ENCODE data around the gene SUGT1. TPM values are rescaled to one million over a fixed set of nuclear protein-coding genes. Genes with fewer than 3 reads are reported as not detected.
"Not testable (repeated sequence)": the region's sequence is repeated elsewhere in the genome, so short reads cannot be mapped to it uniquely, and the experiment has no call there.

SUGT1 gene
- 10 to 100 TPM; 24.7 to 36.9 (median 30.5) TPM for total RNA-seq
- 10 to 100 TPM; 25.2 to 28.0 (median 27.9) TPM for polyA plus RNA-seq
- long read RNA-seq, donor 1, full-length matches to known transcripts = 7 of 20 reads
- long read RNA-seq, donor 1, partial matches to known transcripts = 5 of 20 reads
- long read RNA-seq, donor 1, other reads (novel, unspliced or antisense) = 8 of 20 reads
- long read RNA-seq, donor 2, partial matches to known transcripts = 0 of 7 reads
- long read RNA-seq, donor 2, other reads (novel, unspliced or antisense) = 5 of 7 reads

DNA sequence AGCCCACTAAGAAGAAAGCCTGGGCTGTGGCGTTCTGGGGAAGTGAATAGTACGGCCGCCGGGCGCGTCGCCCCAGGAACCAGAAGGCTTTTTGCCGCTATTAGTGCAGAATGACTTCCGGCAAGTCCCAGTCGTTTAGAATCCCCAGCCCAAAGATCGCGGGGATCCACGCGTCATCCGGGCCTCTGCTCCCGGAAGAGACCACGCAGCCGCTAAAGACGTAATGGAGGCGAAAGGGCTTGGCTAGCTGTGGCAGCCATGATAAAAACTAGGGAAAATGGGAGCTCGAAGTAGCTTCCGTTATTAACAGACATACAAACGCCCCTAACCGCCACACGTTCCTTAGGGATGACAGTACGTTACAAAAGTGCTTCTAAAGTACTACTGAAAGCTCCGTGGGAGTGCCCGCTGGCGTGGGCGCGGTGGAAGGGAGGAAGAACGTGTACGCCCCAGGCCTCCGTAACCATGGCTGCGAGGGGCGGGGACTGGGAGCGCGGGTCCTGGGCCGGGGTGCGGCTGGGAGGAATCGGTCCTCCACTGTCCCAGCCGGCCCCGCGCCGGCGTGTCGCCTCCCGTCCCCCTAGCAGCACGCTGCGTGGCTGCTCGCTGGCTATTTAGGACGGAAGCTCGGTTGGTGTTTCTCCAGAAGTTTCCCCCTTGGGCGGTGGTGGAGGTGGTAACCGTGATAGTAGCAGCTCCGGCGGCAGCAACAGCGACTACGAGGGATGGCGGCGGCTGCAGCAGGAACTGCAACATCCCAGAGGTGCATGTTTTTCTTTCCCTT, at the start of gene SUGT1:
Gene SUGT1, plus strand, starts transcription at position 641 of the 784 bp plus-strand sequence. Its CDS starts 85 bp downstream, at position 726.
- peaks cover 22 to 63% (median 45%) of the 10 kb centered on the region in 6 donors for H3K4me1 ChIP-seq
- H3K4me3 ChIP-seq = peak within 1 kb of the TSS; percentile 48 to 92 (median 70)
- WGBS, 5 donors = 0 to 1% (median 0%) methylated on average over 51 to 61 of the region's 61 CpGs
- no peaks in the 10 kb centered on the region for H3K9me3 ChIP-seq
- peak; percentile 50 to 86 (median 74) for TF ChIP-seq CTCF (IDR thresholded peaks at IDR 0.05 in 8 of 11, conservative IDR thresholded peaks at IDR 0.05 in 3 of 11)
- peak; percentile 95 to 97 (median 97) for TF ChIP-seq POLR2AphosphoS5 (IDR thresholded peaks at IDR 0.05)
- TF ChIP-seq POLR2A (IDR thresholded peaks at IDR 0.05) = peak in 2 of 3 donors; percentile 20 to 88
- peaks cover 0 to 35% (median 3%) of the 10 kb centered on the region in 6 donors for H3K36me3 ChIP-seq
- DNase-seq = peak; percentile 100
- peak within 1 kb of the TSS; percentile 89 to 98 (median 96) for H3K27ac ChIP-seq
- intact Hi-C loops (cut with DNase I; ENCODE audit: low total_unique reads) = no loop called here
- H3K27me3 ChIP-seq (replicated peaks in 1 of 7) = no peaks in the 10 kb centered on the region

DNA sequence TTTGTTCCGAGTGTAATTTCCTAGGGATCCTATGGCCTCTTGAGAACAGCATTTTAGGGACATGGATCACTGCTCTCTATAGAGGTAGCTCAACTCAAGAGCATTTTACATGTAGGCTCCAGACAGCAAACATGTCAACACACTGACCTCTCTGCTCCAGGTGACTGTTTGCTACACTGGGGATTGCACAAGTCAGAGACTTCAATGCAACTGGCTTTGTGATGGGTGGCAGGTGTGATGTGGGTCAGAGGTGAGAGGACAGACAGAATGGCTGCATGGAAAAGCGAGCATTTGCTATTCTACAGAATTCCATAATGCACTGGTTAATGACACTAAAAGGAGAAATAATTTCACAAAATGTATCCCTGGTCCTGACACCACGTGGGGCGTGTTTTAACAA, 49.3 kb upstream of the SUGT1 start:
- H3K9me3 ChIP-seq; H3K4me3 ChIP-seq; intact Hi-C loops (cut with DNase I; ENCODE audit: low total_unique reads); DNase-seq; H3K36me3 ChIP-seq; H3K27ac ChIP-seq: not testable (repeated sequence)
- 80 to 98% (median 94%) methylated on average over 2 to 4 of the region's 4 CpGs for WGBS, 5 donors
- Histone ChIP-seq H3K4me1 (peaks cover 6 to 23% (median 19%) of the 10 kb centered on the region in 6 donors), H3K27me3 (replicated peaks in 1 of 7) (peaks cover 0 to 21% (median 17%) of the 10 kb centered on the region in 7 donors)

- H3K4me1 ChIP-seq; H3K4me3 ChIP-seq; H3K27me3 ChIP-seq (replicated peaks in 1 of 7); H3K9me3 ChIP-seq; H3K27ac ChIP-seq; intact Hi-C loops (cut with DNase I; ENCODE audit: low total_unique reads); DNase-seq; H3K36me3 ChIP-seq: not testable (repeated sequence)
- 77 to 85% (median 83%) methylated on average over 3 to 6 of the region's 6 CpGs for WGBS, 5 donors
These were observed 46.5 kb upstream of the SUGT1 start for GRCh38 chr13:52606126-52606525.

DNA sequence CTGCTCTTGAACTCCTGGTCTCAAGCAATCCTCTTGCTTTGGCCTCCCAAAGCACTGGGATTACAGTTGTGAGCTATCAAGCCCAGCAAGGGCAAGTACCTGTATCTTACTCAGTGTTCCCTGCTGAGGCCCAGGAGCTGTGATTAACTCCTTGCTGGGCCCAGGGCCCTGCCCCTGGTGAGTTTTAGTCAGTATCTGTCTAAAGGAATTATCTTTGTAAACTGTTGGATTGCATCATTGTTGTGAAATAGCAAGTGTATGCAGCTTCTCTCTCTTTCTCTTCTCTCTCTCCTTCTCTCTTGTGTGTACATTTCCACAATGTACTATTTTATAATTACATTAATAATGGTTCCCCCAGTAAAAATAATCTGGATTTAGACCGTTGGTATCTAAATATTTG, 45.8 kb upstream of the SUGT1 start:
- intact Hi-C loops (cut with DNase I; ENCODE audit: low total_unique reads) = not testable (repeated sequence)
- 44 to 77% (median 57%) methylated on average over 1 of the region's 1 CpG for WGBS, 5 donors

GRCh38 chr13:52608184-52608583, 44.5 kb upstream of the SUGT1 start:
- H3K4me1 ChIP-seq; H3K4me3 ChIP-seq; H3K27ac ChIP-seq; DNase-seq; H3K36me3 ChIP-seq; intact Hi-C loops (cut with DNase I; ENCODE audit: low total_unique reads); H3K9me3 ChIP-seq; H3K27me3 ChIP-seq (replicated peaks in 1 of 7): not testable (repeated sequence)
- WGBS, 5 donors = 37 to 45% (median 41%) methylated on average over 8 of the region's 8 CpGs

More for the DNA sequence above, 45.8 kb upstream of the SUGT1 start:
- H3K9me3 ChIP-seq; H3K36me3 ChIP-seq; H3K27me3 ChIP-seq (replicated peaks in 1 of 7); H3K4me1 ChIP-seq; H3K4me3 ChIP-seq; H3K27ac ChIP-seq; DNase-seq: not testable (repeated sequence)

- H3K27me3 ChIP-seq (replicated peaks in 1 of 7); H3K27ac ChIP-seq; H3K36me3 ChIP-seq; H3K9me3 ChIP-seq; H3K4me1 ChIP-seq; H3K4me3 ChIP-seq; DNase-seq; intact Hi-C loops (cut with DNase I; ENCODE audit: low total_unique reads): not testable (repeated sequence)
- TF ChIP-seq CTCF (IDR thresholded peaks at IDR 0.05 in 8 of 11, conservative IDR thresholded peaks at IDR 0.05 in 3 of 11) = peak in 8 of 11 experiments; percentile 14 to 53 (median 40)
- 57 to 75% (median 62%) methylated on average over 10 of the region's 10 CpGs for WGBS, 5 donors
These were observed 43.5 kb upstream of the SUGT1 start for GRCh38 chr13:52609013-52609606.

- H3K27ac ChIP-seq; H3K27me3 ChIP-seq (replicated peaks in 1 of 7); DNase-seq; H3K4me1 ChIP-seq; H3K36me3 ChIP-seq; intact Hi-C loops (cut with DNase I; ENCODE audit: low total_unique reads); H3K9me3 ChIP-seq; H3K4me3 ChIP-seq: not testable (repeated sequence)
- WGBS, 5 donors = 88 to 95% (median 93%) methylated on average over 5 of the region's 5 CpGs
These were observed 42.5 kb upstream of the SUGT1 start for GRCh38 chr13:52610158-52610557.

Data from spleen (tissue), 13 donors.